Putamen (tissue), 1 donor: Measurements from ENCODE around the gene CMPK2.
"Not testable (repeated sequence)": the region's sequence is repeated elsewhere in the genome, so short reads cannot be mapped to it uniquely, and the experiment has no call there.

Source experiments
- DNase-seq: peaks from one replicate; pipeline ENCODE4 v3.0.0-alpha.2; 2016; ENCODE audit warnings: low spot score

Gene CMPK2

GRCh38 chr2:6880200-6880733 lies 14.6 kb upstream of the CMPK2 start:
- DNase-seq: no peak

- DNase-seq: no peak
Measured at GRCh38 chr2:6879011-6879410, 13.3 kb upstream of the CMPK2 start.

GRCh38 chr2:6878549-6878948 lies 12.8 kb upstream of the CMPK2 start:
- DNase-seq: no peak

GRCh38 chr2:6877402-6878304 lies 11.9 kb upstream of the CMPK2 start, which contains the start of gene RSAD2:
Gene RSAD2 (plus strand): TSS chr2:6877777. CDS start chr2:6877801, 24 bp downstream.
- no peak for DNase-seq

- DNase-seq: no peak
Measured at GRCh38 chr2:6876309-6876708, 10.6 kb upstream of the CMPK2 start.

- DNase-seq: no peak
Measured at GRCh38 chr2:6874032-6874431, 8.3 kb upstream of the CMPK2 start.

GRCh38 chr2:6872394-6872793 lies 6.7 kb upstream of the CMPK2 start:
- no peak for DNase-seq

- no peak for DNase-seq
Measured at GRCh38 chr2:6866982-6867381, 1.3 kb upstream of the CMPK2 start.

GRCh38 chr2:6866275-6866671 lies 566 bp upstream of the CMPK2 start:
- no peak for DNase-seq

- DNase-seq: no peak
Measured at GRCh38 chr2:6864923-6865345, 773 bp downstream of the CMPK2 start.

GRCh38 chr2:6864231-6864754 lies 1.4 kb downstream of the CMPK2 start:
- no peak for DNase-seq

GRCh38 chr2:6863792-6864191 lies 1.9 kb downstream of the CMPK2 start:
- no peak for DNase-seq

- no peak for DNase-seq
Measured at GRCh38 chr2:6860296-6860695, 5.4 kb downstream of the CMPK2 start.

- DNase-seq: not testable (repeated sequence)
Measured at GRCh38 chr2:6858466-6859027, 7.2 kb downstream of the CMPK2 start.

- no peak for DNase-seq
Measured at GRCh38 chr2:6856548-6856920, 9.2 kb downstream of the CMPK2 start.

- DNase-seq: no peak
Measured at GRCh38 chr2:6855860-6856547, 9.7 kb downstream of the CMPK2 start.

GRCh38 chr2:6854416-6854815 lies 11.3 kb downstream of the CMPK2 start:
- DNase-seq: no peak

GRCh38 chr2:6852195-6852594 lies 13.5 kb downstream of the CMPK2 start:
- no peak for DNase-seq

GRCh38 chr2:6846967-6847681 lies 18.6 kb downstream of the CMPK2 start:
- no peak for DNase-seq

GRCh38 chr2:6846540-6846939 lies 19.2 kb downstream of the CMPK2 start:
- no peak for DNase-seq

GRCh38 chr2:6845903-6846302 lies 19.8 kb downstream of the CMPK2 start:
- no peak for DNase-seq

GRCh38 chr2:6845312-6845711 lies 20.4 kb downstream of the CMPK2 start:
- DNase-seq: no peak
